Right atrium auricular region (tissue), 2 donors: ENCODE data around the gene ECE2. TPM values are rescaled to one million over a fixed set of nuclear protein-coding genes. Genes with fewer than 3 reads are reported as not detected.

ENCODE experiments used
- DNase-seq: peaks from one replicate; pipeline ENCODE4 v3.0.0-alpha.2; 2019; ENCODE audit warnings: low spot score
- H3K27ac ChIP-seq, 2 donors: fragments of 200-600 bp; sonication (generic); 1 replicate in 1 of 2; 2 replicates in 1 of 2; pipeline ENCODE4 v1.5.1; 2016 to 2019
- H3K27me3 ChIP-seq, 2 donors: fragments of 200-600 bp; sonication (generic); one replicate each; pipeline versions ENCODE4 v1.5.1 to v1.6.0; 2017 to 2019
- H3K36me3 ChIP-seq: fragments of 200-600 bp; sonication (generic); one replicate; pipeline ENCODE4 v1.5.1; 2016
- H3K4me1 ChIP-seq, 2 donors: fragments of 200-600 bp; sonication (generic); one replicate each; pipeline versions ENCODE4 v1.5.1 to v1.6.0; 2017 to 2019
- H3K4me3 ChIP-seq, 2 donors: fragments of 200-600 bp; sonication (generic); 1 replicate in 1 of 2; 2 replicates in 1 of 2; pipeline ENCODE4 v1.5.1; 2017 to 2019; ENCODE audit warnings: mild to moderate bottlenecking in 1 of 2, moderate library complexity in 1 of 2
- H3K9me3 ChIP-seq, 2 donors: fragments of 200-600 bp; sonication (generic); one replicate each; pipeline ENCODE4 v1.5.1; 2019
- total RNA-seq, 2 donors: library from RNA; depleted of rRNA; stranded (reverse); fragments of >200 nt; gene quantifications; one replicate each; pipeline ENCODE4 v1.1.0, GENCODE V29; 2016
- TF ChIP-seq, protein P1 (sequence below), 2 donors: fragments of 200-600 bp; sonication (generic); IDR thresholded peaks; one replicate each; pipeline ENCODE4 v1.5.1; 2019; ENCODE audit warnings: antibody characterized with exemption in 2 of 2

The ECE2 gene
- total RNA-seq, 2 donors from 2014 or later = 1.6 TPM; not detected in 1

DNA sequence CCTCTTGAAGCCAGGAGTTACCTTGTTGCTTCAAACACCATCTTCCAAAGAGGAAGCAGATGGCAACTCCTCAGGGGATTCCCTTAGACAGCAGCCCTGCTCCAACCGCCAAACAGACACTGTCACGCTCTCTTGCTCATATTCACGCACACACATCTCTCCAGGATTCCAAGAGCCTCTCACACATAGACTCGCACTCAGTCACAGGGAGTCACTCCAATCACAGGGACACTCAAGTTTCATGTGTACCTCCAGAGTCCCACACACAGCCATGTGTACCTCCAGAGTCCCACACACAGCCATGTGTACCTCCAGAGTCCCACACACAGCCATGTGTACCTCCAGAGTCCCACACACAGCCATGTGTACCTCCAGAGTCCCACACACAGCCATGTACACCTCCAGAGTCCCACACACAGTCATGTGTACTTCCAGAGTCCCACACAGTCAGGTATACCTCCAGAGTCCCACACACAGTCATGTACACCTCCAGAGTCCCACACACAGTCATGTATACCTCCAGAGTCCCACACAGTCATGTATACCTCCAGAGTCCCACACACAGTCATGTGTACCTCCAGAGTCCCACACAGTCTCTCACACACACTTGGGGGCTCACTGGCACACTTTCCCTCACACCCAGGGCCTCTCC is 40.3 kb upstream of the ECE2 start:
- H3K4me3 ChIP-seq = no peak overlapping the region
- H3K27ac ChIP-seq = no peak overlapping the region
- DNase-seq = no peak
- TF ChIP-seq, protein P1, sequence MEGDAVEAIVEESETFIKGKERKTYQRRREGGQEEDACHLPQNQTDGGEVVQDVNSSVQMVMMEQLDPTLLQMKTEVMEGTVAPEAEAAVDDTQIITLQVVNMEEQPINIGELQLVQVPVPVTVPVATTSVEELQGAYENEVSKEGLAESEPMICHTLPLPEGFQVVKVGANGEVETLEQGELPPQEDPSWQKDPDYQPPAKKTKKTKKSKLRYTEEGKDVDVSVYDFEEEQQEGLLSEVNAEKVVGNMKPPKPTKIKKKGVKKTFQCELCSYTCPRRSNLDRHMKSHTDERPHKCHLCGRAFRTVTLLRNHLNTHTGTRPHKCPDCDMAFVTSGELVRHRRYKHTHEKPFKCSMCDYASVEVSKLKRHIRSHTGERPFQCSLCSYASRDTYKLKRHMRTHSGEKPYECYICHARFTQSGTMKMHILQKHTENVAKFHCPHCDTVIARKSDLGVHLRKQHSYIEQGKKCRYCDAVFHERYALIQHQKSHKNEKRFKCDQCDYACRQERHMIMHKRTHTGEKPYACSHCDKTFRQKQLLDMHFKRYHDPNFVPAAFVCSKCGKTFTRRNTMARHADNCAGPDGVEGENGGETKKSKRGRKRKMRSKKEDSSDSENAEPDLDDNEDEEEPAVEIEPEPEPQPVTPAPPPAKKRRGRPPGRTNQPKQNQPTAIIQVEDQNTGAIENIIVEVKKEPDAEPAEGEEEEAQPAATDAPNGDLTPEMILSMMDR (IDR thresholded peaks at IDR 0.05) = no peak
- no peaks in the 10 kb centered on the region for H3K9me3 ChIP-seq
- H3K4me1 ChIP-seq = peaks cover 0 to 6% of the 10 kb centered on the region in 2 donors
- H3K27me3 ChIP-seq = peaks cover 7 to 11% of the 10 kb centered on the region in 2 donors
- no peaks in the 10 kb centered on the region for H3K36me3 ChIP-seq

DNA sequence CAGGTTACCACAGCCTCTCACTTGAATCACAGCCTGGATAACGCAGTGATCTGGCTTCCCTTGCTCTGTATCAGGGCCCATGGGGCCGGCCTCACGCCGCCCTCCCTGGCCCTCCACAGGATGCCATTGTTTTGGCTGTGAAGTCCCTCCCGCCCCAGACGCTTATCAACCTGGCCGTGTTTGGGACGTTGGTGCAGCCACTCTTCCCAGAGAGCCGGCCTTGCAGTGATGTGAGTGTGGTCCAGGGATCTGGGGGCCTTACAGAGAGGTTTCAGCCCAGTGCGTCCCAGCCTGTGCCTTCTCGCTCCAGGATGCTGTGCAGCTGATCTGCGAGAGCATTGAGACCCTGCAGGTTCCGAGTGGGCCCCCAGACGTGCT is 39.8 kb upstream of the ECE2 start:
- H3K27me3 ChIP-seq = peaks cover 6 to 7% of the 10 kb centered on the region in 2 donors
- no peaks in the 10 kb centered on the region for H3K36me3 ChIP-seq
- TF ChIP-seq, protein P1 (IDR thresholded peaks at IDR 0.05) = no peak
- H3K4me3 ChIP-seq = no peak overlapping the region
- peaks cover 0 to under 1% of the 10 kb centered on the region in 2 donors for H3K4me1 ChIP-seq
- no peak overlapping the region for H3K27ac ChIP-seq
- no peak for DNase-seq
- H3K9me3 ChIP-seq = no peaks in the 10 kb centered on the region

DNA sequence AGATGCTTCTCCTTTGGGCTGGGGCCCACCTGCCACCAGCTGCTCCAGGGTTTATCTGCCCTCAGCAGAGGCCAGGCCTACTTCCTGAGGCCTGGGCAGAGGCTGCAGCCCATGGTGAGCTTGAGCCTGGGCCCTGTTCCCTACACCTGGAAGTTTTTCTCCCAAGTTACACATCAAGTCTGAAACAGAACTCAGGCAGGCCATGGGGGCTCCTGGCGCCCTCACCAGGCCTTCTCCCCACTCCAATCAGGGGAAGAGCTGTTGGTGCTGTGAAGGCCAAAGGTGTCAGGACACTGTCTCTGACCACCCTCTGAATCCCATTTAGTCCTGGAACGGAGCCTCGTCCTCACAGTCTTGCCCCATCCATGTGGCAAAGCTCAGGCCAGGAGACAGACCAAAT is 39.2 kb upstream of the ECE2 start:
- Histone ChIP-seq H3K4me1 (peaks cover 0 to 6% of the 10 kb centered on the region in 2 donors), H3K27me3 (peaks cover under 1 to 4% of the 10 kb centered on the region in 2 donors), H3K4me3 (no peak overlapping the region)

DNA sequence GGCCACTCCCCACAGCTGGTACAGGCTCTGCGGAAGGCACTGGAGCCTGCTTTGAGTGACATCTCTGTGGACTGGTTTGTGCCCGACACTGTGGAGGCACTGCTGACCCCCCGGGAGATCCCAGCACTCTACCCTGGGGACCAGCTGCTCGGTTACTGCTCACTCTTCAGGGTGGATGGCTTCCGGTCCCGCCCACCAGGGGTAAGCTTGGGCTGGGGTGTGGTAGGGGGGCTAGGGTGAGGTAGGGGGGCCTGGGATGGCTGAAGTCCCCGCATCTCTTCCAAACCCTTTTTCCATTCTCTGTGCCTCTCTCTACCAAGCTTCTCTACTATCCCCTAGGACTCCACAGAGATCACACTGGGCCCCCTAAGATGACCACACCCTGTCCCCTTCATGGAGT is 38.6 kb upstream of the ECE2 start:
- H3K27me3 ChIP-seq = no peaks in the 10 kb centered on the region
- no peak overlapping the region for H3K27ac ChIP-seq
- peaks cover 1% of the 10 kb centered on the region for H3K36me3 ChIP-seq
- no peak overlapping the region for H3K4me3 ChIP-seq
- TF ChIP-seq, protein P1 (IDR thresholded peaks at IDR 0.05) = no peak
- no peak for DNase-seq
- no peaks in the 10 kb centered on the region for H3K9me3 ChIP-seq
- peaks cover 0 to 11% of the 10 kb centered on the region in 2 donors for H3K4me1 ChIP-seq

More for the DNA sequence above, 39.2 kb upstream of the ECE2 start:
- H3K9me3 ChIP-seq = no peaks in the 10 kb centered on the region
- H3K27ac ChIP-seq = no peak overlapping the region
- no peak for DNase-seq
- no peaks in the 10 kb centered on the region for H3K36me3 ChIP-seq
- TF ChIP-seq, protein P1 (IDR thresholded peaks at IDR 0.05) = no peak

DNA sequence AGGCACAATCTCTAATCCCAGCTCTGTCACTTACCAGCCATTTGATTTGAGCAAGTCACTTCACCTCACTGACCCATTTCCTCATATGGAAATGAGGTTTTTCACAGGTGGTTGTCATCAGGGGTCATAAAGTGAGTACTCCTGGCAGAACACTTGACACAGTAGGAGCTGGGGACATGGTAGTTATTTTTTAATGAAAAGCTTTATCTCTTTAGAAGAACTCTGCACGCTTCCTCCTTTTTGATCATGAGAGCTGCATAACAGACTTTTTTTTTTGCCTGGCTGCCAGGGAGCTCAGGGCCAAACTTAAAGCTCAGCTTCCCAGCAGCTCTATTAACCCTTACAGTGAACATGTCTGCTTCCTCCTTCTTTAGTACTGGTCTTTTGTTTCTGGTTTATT is 38.0 kb upstream of the ECE2 start:
- Histone ChIP-seq H3K9me3 (no peaks in the 10 kb centered on the region), H3K4me1 (peaks cover 0 to 11% of the 10 kb centered on the region in 2 donors), H3K27ac (no peak overlapping the region), H3K4me3 (no peak overlapping the region), H3K36me3 (peaks cover 7% of the 10 kb centered on the region), H3K27me3 (no peaks in the 10 kb centered on the region)
- TF ChIP-seq, protein P1 (IDR thresholded peaks at IDR 0.05) = no peak
- no peak for DNase-seq
